WI38 (cell line): ENCODE results near the gene RABAC1.

Experiments used
- H3K4me3 ChIP-seq: 2 replicates; pipeline ENCODE4 v1.5.1; 2011; ENCODE audit warnings: low read depth, mild to moderate bottlenecking, control low read depth, low read length
- CTCF ChIP-seq: IDR thresholded peaks from 2 replicates; pipeline ENCODE4 v1.5.1; 2012; ENCODE audit warnings: low read depth, mild to moderate bottlenecking, control low read depth, low read length

The RABAC1 gene

GRCh38 chr19:41984961-41985360 is 25.8 kb upstream of the RABAC1 start:
- no peak overlapping the region for H3K4me3 ChIP-seq
- TF ChIP-seq CTCF: no peak

GRCh38 chr19:41981724-41982123 is 22.6 kb upstream of the RABAC1 start:
- no peak for TF ChIP-seq CTCF

GRCh38 chr19:41978470-41978869 is 19.3 kb upstream of the RABAC1 start:
- no peak for TF ChIP-seq CTCF

More at GRCh38 chr19:41981724-41982123, 22.6 kb upstream of the RABAC1 start:
- H3K4me3 ChIP-seq: no peak overlapping the region

GRCh38 chr19:41977916-41978315 is 18.8 kb upstream of the RABAC1 start:
- no peak for TF ChIP-seq CTCF

More at GRCh38 chr19:41978470-41978869, 19.3 kb upstream of the RABAC1 start:
- H3K4me3 ChIP-seq: no peak overlapping the region

GRCh38 chr19:41974652-41975051 is 15.5 kb upstream of the RABAC1 start:
- no peak overlapping the region for H3K4me3 ChIP-seq
- TF ChIP-seq CTCF: no peak

More at GRCh38 chr19:41977916-41978315, 18.8 kb upstream of the RABAC1 start:
- no peak overlapping the region for H3K4me3 ChIP-seq

- H3K4me3 ChIP-seq: no peak overlapping the region
- TF ChIP-seq CTCF: no peak
These were observed 12.2 kb upstream of the RABAC1 start for GRCh38 chr19:41971363-41971762.

- TF ChIP-seq CTCF: no peak
- H3K4me3 ChIP-seq: no peak overlapping the region
These were observed 10.8 kb upstream of the RABAC1 start for GRCh38 chr19:41969772-41970458.
